Activated naive CD8-positive, alpha-beta T cell treated with anti-CD3 and anti-CD28 coated beads for 36 hours (primary cell): ENCODE measurements around the gene TM4SF4. TPM values are rescaled to one million over a fixed set of nuclear protein-coding genes. Genes with fewer than 3 reads are reported as not detected.

Experiments
- DNase-seq: peaks from one replicate; pipeline ENCODE4 v3.0.0; 2021
- H3K27ac Mint-ChIP-seq: one replicate; pipeline ENCODE4 v1.8.0; 2022; ENCODE audit warnings: mild to moderate bottlenecking, moderate library complexity, mixed read lengths
- H3K27me3 Mint-ChIP-seq: one replicate; pipeline ENCODE4 v1.8.0; 2022; ENCODE audit warnings: mild to moderate bottlenecking, mixed read lengths
- H3K36me3 Mint-ChIP-seq: one replicate; pipeline ENCODE4 v1.8.0; 2021; ENCODE audit warnings: mild to moderate bottlenecking, mixed read lengths
- H3K4me1 Mint-ChIP-seq: one replicate; pipeline ENCODE4 v1.8.0; 2021; ENCODE audit warnings: mixed read lengths
- H3K4me3 Mint-ChIP-seq: one replicate; pipeline ENCODE4 v1.8.0; 2022; ENCODE audit warnings: mild to moderate bottlenecking, moderate library complexity, mixed read lengths
- H3K9me3 Mint-ChIP-seq: one replicate; pipeline ENCODE4 v1.8.0; 2022; ENCODE audit warnings: mixed read lengths
- total RNA-seq, 2 experiments: library from RNA; stranded (reverse); gene quantifications; one replicate each; pipeline ENCODE4 v1.2.3, GENCODE V29; 2021

Gene TM4SF4
- total RNA-seq, 2 experiments from 2014 or later, result not detected

GRCh38 chr3:149507491-149508324, 33.2 kb downstream of the TM4SF4 start:
- H3K4me1 Mint-ChIP-seq, result peaks cover 3% of the 10 kb centered on the region
- no peaks in the 10 kb centered on the region for H3K36me3 Mint-ChIP-seq
- H3K9me3 Mint-ChIP-seq, result no peaks in the 10 kb centered on the region
- H3K4me3 Mint-ChIP-seq, result no peak overlapping the region
- no peak overlapping the region for H3K27ac Mint-ChIP-seq
- no peak for DNase-seq
- peaks cover 43% of the 10 kb centered on the region for H3K27me3 Mint-ChIP-seq

- Mint-ChIP-seq H3K36me3 (no peaks in the 10 kb centered on the region), H3K4me1 (peaks cover 3% of the 10 kb centered on the region), H3K4me3 (no peak overlapping the region), H3K27me3 (peaks cover 46% of the 10 kb centered on the region), H3K27ac (no peak overlapping the region), H3K9me3 (no peaks in the 10 kb centered on the region)
- DNase-seq, result no peak
Observed at GRCh38 chr3:149509526-149509925, 35.0 kb downstream of the TM4SF4 start.

GRCh38 chr3:149510480-149510879, 36.0 kb downstream of the TM4SF4 start:
- Mint-ChIP-seq H3K4me1 (peaks cover 3% of the 10 kb centered on the region), H3K9me3 (no peaks in the 10 kb centered on the region), H3K27me3 (peaks cover 40% of the 10 kb centered on the region), H3K36me3 (no peaks in the 10 kb centered on the region), H3K27ac (no peak overlapping the region), H3K4me3 (no peak overlapping the region)
- no peak for DNase-seq

DNA sequence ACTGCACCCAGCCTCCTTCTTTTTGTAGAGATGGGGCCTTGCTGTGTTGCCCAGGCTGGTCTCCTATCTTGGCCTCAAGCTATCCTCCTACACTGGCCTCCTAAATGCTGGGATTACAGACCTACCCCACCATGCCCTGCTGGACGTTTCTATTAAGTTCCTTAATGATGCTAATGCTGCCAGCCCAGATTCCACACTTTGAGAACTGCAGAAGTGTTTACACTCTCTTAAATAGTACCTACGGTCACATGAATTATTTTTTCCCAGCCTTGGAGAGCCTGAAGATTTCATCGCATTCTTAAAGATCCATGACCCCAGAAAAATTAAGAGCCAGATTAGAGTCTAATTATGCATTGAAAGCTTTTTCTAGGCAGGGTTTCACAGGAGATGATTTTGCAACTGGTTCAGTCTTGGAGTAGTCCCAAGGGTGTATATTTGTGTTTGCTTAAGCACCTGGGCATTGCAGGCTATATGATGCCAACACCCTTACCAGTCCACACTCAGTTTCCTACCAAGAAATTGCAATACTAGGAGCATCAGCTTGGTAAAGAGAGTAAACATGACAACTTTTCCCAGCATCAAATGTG, 36.6 kb downstream of the TM4SF4 start:
- Mint-ChIP-seq H3K27me3 (peaks cover 38% of the 10 kb centered on the region), H3K4me1 (peaks cover 3% of the 10 kb centered on the region), H3K4me3 (no peak overlapping the region)

DNA sequence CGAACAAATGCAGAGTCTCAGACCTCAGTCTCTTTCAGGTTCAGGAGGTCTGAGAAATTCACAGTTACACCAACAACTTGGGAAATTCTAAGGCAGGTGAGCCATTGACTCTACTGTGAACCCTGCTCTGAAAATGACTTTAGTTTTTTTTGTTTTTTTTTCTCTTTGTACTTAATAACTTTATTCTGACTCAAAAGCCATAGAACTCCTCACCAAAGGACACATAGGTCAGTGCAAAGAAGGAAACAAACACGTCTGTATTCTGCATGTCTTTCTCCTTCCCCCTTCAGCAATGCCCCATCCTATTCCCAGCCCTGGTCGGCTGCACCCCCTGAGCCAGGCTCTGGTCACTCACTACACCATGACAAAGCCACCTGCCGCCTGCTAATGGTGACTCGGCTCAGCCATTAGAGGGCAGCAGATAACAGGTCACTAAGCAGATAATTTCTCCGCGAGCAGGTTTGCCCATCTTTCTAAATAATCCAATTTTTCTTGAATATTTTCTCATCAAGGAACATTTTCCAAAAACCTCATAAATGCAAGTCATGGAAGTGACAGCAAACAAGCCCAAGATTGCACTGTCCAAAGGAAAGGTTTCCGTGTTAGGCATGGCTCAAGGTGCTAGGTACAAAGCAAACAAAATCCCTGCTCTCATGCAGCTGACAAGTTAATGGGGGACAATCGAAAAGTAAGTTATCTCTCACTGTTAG, 37.7 kb downstream of the TM4SF4 start:
- Mint-ChIP-seq H3K27me3 (peaks cover 31% of the 10 kb centered on the region), H3K36me3 (no peaks in the 10 kb centered on the region), H3K27ac (no peak overlapping the region), H3K9me3 (no peaks in the 10 kb centered on the region), H3K4me3 (no peak overlapping the region), H3K4me1 (peaks cover 3% of the 10 kb centered on the region)
- peak; percentile 30 for DNase-seq

More for the DNA sequence above, 36.6 kb downstream of the TM4SF4 start:
- DNase-seq, result no peak
- Mint-ChIP-seq H3K9me3 (no peaks in the 10 kb centered on the region), H3K27ac (no peak overlapping the region), H3K36me3 (no peaks in the 10 kb centered on the region)

- H3K27ac Mint-ChIP-seq, result no peak overlapping the region
- no peaks in the 10 kb centered on the region for H3K9me3 Mint-ChIP-seq
- H3K4me1 Mint-ChIP-seq, result peaks cover 3% of the 10 kb centered on the region
- H3K4me3 Mint-ChIP-seq, result no peak overlapping the region
- H3K36me3 Mint-ChIP-seq, result no peaks in the 10 kb centered on the region
- H3K27me3 Mint-ChIP-seq, result peaks cover 21% of the 10 kb centered on the region
- no peak for DNase-seq
Observed at GRCh38 chr3:149514471-149514870, 40.0 kb downstream of the TM4SF4 start.

DNA sequence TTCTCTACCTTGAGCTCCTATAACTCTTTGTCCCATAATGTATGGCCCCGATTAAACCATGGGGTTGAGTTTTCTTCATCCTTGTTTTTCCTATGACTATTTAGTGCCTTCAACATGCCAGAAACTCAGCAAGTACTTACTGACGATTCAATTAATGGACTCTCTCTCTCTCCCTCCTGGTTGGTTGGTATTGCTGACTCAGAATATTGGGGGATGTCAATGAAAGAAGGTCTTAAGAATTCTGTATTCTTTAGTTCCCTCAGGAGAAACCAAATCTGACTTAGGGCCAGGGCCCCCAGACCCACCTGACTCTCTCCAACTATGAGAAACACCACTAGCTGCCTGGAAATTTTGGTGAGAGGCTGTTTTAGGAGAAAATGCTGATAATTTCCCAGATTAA, 40.8 kb downstream of the TM4SF4 start:
- H3K4me1 Mint-ChIP-seq, result peaks cover 3% of the 10 kb centered on the region
- H3K9me3 Mint-ChIP-seq, result no peaks in the 10 kb centered on the region
- H3K27ac Mint-ChIP-seq, result no peak overlapping the region
- H3K36me3 Mint-ChIP-seq, result no peaks in the 10 kb centered on the region
- DNase-seq, result no peak
- H3K27me3 Mint-ChIP-seq, result peaks cover 21% of the 10 kb centered on the region
- no peak overlapping the region for H3K4me3 Mint-ChIP-seq

DNA sequence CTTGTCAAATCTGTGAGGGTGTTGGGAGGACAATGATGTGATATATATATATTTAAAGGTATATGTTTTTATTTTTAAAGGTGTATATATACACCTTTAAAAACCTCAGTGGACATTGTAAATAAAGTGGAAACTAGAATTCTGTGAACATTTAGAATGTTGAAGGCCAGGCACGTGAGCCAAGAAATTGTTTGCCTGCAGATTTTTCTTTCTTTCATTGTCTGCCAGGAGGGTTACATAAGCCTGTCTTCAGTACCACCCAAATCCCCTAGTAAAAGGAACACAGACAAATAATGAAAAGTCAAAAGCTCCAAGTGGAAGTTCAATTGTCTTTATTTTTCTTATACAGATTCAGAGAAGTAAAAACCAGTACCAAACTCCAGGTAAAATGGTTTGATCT, 42.4 kb downstream of the TM4SF4 start:
- H3K27me3 Mint-ChIP-seq, result peaks cover 12% of the 10 kb centered on the region
- H3K4me1 Mint-ChIP-seq, result peaks cover 6% of the 10 kb centered on the region
- no peak for DNase-seq
- no peaks in the 10 kb centered on the region for H3K36me3 Mint-ChIP-seq
- H3K4me3 Mint-ChIP-seq, result no peak overlapping the region
- no peak overlapping the region for H3K27ac Mint-ChIP-seq
- no peaks in the 10 kb centered on the region for H3K9me3 Mint-ChIP-seq

- Mint-ChIP-seq H3K36me3 (no peaks in the 10 kb centered on the region), H3K27me3 (no peaks in the 10 kb centered on the region), H3K27ac (no peak overlapping the region), H3K4me3 (no peak overlapping the region), H3K9me3 (no peaks in the 10 kb centered on the region), H3K4me1 (peaks cover 2% of the 10 kb centered on the region)
- DNase-seq, result no peak
Observed at GRCh38 chr3:149519912-149520311, 45.4 kb downstream of the TM4SF4 start.

- no peak for DNase-seq
- H3K4me3 Mint-ChIP-seq, result no peak overlapping the region
- peaks cover 2% of the 10 kb centered on the region for H3K4me1 Mint-ChIP-seq
- H3K36me3 Mint-ChIP-seq, result no peaks in the 10 kb centered on the region
- H3K9me3 Mint-ChIP-seq, result no peaks in the 10 kb centered on the region
- H3K27me3 Mint-ChIP-seq, result peaks cover 6% of the 10 kb centered on the region
- H3K27ac Mint-ChIP-seq, result no peak overlapping the region
Observed at GRCh38 chr3:149523512-149524299, 49.2 kb downstream of the TM4SF4 start.

- DNase-seq, result no peak
- Mint-ChIP-seq H3K4me3 (no peak overlapping the region), H3K36me3 (no peaks in the 10 kb centered on the region), H3K27me3 (peaks cover 6% of the 10 kb centered on the region), H3K9me3 (no peaks in the 10 kb centered on the region), H3K4me1 (peaks cover 4% of the 10 kb centered on the region), H3K27ac (no peak overlapping the region)
Observed at GRCh38 chr3:149527531-149528339, 53.2 kb downstream of the TM4SF4 start.

GRCh38 chr3:149528340-149528650, 53.8 kb downstream of the TM4SF4 start:
- no peak for DNase-seq
- H3K27me3 Mint-ChIP-seq, result peaks cover 6% of the 10 kb centered on the region
- no peaks in the 10 kb centered on the region for H3K36me3 Mint-ChIP-seq
- no peak overlapping the region for H3K27ac Mint-ChIP-seq
- peaks cover 6% of the 10 kb centered on the region for H3K4me1 Mint-ChIP-seq
- H3K4me3 Mint-ChIP-seq, result no peak overlapping the region
- H3K9me3 Mint-ChIP-seq, result no peaks in the 10 kb centered on the region

DNA sequence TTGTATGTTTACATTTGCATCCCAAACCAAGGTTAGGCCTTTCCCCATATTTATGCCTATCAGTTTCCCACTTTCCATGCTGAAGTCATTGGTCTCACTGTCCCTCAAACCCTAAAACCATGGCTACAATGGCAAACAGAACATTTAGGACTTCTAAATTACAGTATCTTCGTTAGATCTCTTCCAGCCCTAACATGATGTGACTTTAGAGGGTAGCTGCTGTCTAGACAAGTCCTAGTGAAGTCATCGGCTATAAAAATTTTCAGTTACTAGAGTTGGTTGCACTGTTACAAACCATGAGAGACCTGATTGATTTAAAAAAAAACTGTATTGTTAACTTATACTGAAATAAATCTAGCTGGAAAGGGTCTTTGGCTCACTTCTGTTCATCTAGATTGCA, 54.6 kb downstream of the TM4SF4 start:
- H3K4me1 Mint-ChIP-seq, result peaks cover 6% of the 10 kb centered on the region
- no peak overlapping the region for H3K27ac Mint-ChIP-seq
- H3K4me3 Mint-ChIP-seq, result no peak overlapping the region
- DNase-seq, result no peak
- H3K27me3 Mint-ChIP-seq, result peaks cover 6% of the 10 kb centered on the region
- no peaks in the 10 kb centered on the region for H3K36me3 Mint-ChIP-seq
- no peaks in the 10 kb centered on the region for H3K9me3 Mint-ChIP-seq

DNA sequence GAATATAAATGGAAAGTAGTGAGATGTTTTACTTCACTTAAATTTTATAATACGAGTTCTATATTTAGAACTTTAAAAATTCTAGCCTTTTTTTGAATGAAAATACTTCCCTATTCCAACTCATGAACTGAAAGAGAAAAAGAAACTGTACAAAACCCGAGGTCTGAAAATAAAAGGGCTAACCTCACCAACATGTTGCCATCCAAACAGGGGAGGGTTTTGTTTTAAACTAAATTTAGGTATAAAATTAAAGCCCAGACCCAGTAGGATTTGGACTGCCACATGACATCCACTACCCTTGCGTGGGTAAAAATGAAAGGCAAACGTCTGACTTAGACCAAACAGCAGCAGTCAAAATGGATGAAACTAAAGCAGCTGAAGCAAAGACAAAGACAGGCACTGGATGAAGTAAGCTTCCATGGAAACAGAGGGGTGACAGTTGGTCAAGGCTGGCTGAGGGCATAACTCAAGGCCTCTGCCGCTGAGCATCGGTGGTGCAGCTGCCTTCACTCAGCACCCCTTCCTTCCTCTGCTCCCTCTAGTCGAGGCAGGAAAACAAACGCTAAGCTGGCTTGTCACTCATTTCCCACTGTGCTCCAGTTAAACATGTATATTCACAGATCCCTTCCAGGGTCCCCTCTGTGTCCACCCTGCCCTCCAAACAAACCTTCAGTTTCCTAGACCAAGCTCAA, 58.1 kb downstream of the TM4SF4 start:
- Mint-ChIP-seq H3K4me3 (no peak overlapping the region), H3K9me3 (no peaks in the 10 kb centered on the region), H3K27me3 (no peaks in the 10 kb centered on the region), H3K36me3 (no peaks in the 10 kb centered on the region), H3K27ac (no peak overlapping the region), H3K4me1 (peaks cover 6% of the 10 kb centered on the region)
- no peak for DNase-seq
